GM06990 (cell line): Measurements from ENCODE around the gene CACNG7.

Experiments
- DNase-seq: peaks from one replicate; pipeline ENCODE4 v3.0.0-alpha.2; 2011; ENCODE audit not compliant: insufficient read length; ENCODE audit errors: extremely low read depth
- H3K27me3 ChIP-seq: replicated peaks from 2 replicates; pipeline ENCODE4 v1.6.0; 2011; ENCODE audit warnings: low read length; ENCODE audit not compliant: control insufficient read depth, insufficient read depth
- H3K36me3 ChIP-seq: 2 replicates; pipeline ENCODE4 v1.5.1; 2011; ENCODE audit warnings: low read length; ENCODE audit not compliant: control insufficient read depth, insufficient read depth
- H3K4me3 ChIP-seq: replicated peaks from 2 replicates; pipeline ENCODE4 v1.5.1; 2011; ENCODE audit warnings: low read depth, mild to moderate bottlenecking, control low read depth, low read length
- CTCF ChIP-seq: IDR thresholded peaks from 2 replicates; pipeline ENCODE4 v1.5.1; 2011; ENCODE audit warnings: low read length, control low read depth, mild to moderate bottlenecking, inconsistent platforms; ENCODE audit not compliant: insufficient read depth, poor library complexity, severe bottlenecking

CACNG7 gene

DNA sequence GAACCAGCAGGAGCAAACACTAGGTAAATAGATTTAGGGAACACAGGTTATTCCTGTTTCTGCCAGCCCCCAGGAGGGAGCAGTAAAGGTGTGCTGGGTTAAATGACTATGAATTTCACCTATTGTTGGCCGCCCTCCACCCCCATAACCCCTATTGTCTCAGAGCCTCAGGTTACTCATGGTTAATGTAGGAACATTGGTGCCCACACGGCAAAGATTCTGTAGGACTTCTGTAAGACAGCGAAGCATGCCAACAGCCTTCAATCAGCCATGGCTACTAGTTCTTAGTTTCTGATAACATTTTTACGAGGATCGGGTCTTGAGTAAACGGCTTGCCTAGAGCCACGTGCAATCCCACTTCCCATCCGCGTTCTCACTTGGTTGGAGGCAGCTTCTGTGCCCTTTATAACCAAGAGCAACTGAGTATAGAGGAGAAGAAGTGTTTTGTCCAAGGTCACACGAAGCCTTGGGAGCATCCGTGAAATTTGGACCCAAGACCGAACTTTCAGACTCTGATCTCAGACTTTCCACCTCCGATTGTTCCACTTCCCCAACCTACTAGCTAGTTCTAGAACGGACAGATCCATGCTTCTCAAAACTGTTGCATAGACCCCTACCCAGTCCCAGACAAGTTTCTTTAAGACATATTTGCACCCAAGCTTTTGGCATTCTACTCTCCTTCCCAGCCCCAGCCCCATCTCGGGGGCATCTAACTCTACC lies 48.5 kb downstream of the CACNG7 start:
- no peak for DNase-seq
- Histone ChIP-seq H3K36me3 (no peaks in the 10 kb centered on the region), H3K4me3 (no peak overlapping the region), H3K27me3 (no peaks in the 10 kb centered on the region)
- TF ChIP-seq CTCF, result no peak

- Histone ChIP-seq H3K36me3 (no peaks in the 10 kb centered on the region), H3K4me3 (no peak overlapping the region), H3K27me3 (no peaks in the 10 kb centered on the region)
- no peak for DNase-seq
- no peak for TF ChIP-seq CTCF
Measured at GRCh38 chr19:53958168-53958571, 49.1 kb downstream of the CACNG7 start.

GRCh38 chr19:53958823-53959757 lies 50.0 kb downstream of the CACNG7 start:
- no peaks in the 10 kb centered on the region for H3K27me3 ChIP-seq
- no peak for DNase-seq

DNA sequence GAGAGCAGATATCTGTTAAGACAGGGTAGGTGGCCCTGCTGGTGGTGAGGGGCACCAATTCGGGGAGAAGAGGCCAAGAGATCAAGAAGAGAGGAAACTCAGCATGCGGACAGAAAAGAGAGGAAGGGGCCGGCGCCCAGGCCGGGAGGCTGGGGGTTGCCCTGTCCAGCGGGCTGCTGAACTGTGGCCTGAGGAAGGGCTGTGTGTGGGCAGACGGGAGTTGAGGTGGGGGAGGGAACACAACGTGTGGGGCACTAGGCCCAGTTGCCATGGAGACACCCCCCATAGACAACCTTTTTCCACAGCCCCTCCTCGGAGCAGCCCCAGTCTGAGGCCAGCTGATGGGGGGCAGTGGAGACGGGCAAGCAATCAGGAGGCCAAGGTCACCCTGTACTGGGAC lies 51.1 kb downstream of the CACNG7 start:
- Histone ChIP-seq H3K4me3 (no peak overlapping the region), H3K27me3 (no peaks in the 10 kb centered on the region), H3K36me3 (no peaks in the 10 kb centered on the region)
- no peak for DNase-seq
- no peak for TF ChIP-seq CTCF

More at GRCh38 chr19:53958823-53959757, 50.0 kb downstream of the CACNG7 start:
- TF ChIP-seq CTCF, result no peak
- no peaks in the 10 kb centered on the region for H3K36me3 ChIP-seq
- H3K4me3 ChIP-seq, result no peak overlapping the region

DNA sequence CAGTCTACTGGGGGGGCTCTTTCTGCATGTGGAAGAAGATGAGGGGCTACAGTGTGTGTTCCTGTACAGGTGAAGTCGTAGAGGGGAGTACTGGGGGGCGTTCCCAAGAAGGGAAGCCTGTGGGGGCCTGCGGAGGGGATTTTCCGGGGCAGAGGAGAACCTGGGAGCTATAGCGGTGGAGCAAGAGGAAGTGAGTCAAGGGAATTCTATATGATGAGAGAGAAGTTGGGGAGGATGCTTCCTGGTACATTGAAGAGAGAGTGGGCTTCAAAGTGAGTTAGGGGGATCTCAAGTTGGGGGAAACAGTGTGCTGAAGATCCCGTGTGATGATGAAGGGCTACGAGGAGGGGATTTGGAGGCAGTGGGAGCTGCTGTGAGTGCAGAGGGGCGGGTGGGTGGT lies 51.8 kb downstream of the CACNG7 start:
- Histone ChIP-seq H3K36me3 (no peaks in the 10 kb centered on the region), H3K27me3 (no peaks in the 10 kb centered on the region), H3K4me3 (no peak overlapping the region)
- DNase-seq, result no peak
- TF ChIP-seq CTCF, result no peak
